CD8-positive, alpha-beta memory T cell (primary cell): ENCODE results near the gene ANK3. TPM values are rescaled to one million over a fixed set of nuclear protein-coding genes. Genes with fewer than 3 reads are reported as not detected.
A peak's percentile ranks its signal among the peaks of the same experiment; 100 is the strongest.

Source experiments
- CTCF ChIA-PET: fragments of 350-600 bp; sonication (Branson Sonifier 250); formaldehyde crosslinking; loops from one replicate; lab custom pipeline; 2021; ENCODE audit warnings: antibody characterized with exemption; lab: Charles Lee
- POLR2A ChIA-PET: fragments of 350-600 bp; sonication (Branson Sonifier 250); formaldehyde crosslinking; loops from one replicate; lab custom pipeline; 2021; ENCODE audit warnings: antibody characterized with exemption; lab: Charles Lee
- DNase-seq, 5 donors: peaks; one replicate each; pipeline versions ENCODE4 v3.0.0 to v3.0.0-alpha.2; 2020 to 2022; ENCODE audit warnings: mixed read lengths in 1 of 5
- H3K27ac ChIP-seq: one replicate; pipeline ENCODE4 v1.7.0; 2013; ENCODE audit warnings: low read depth, mild to moderate bottlenecking, low read length, moderate library complexity
- H3K27me3 ChIP-seq: 2 replicates; pipeline ENCODE4 v1.7.0; 2013; ENCODE audit warnings: low read length, mild to moderate bottlenecking; ENCODE audit not compliant: insufficient read depth, poor library complexity, severe bottlenecking
- H3K36me3 ChIP-seq: 2 replicates; pipeline ENCODE4 v1.7.0; 2013; ENCODE audit warnings: mild to moderate bottlenecking, low read length, moderate library complexity; ENCODE audit not compliant: insufficient read depth
- H3K4me1 ChIP-seq: 2 replicates; pipeline ENCODE4 v1.7.0; 2013; ENCODE audit warnings: mild to moderate bottlenecking, low read length, moderate library complexity; ENCODE audit not compliant: insufficient read depth
- H3K4me3 ChIP-seq: 2 replicates; pipeline ENCODE4 v1.7.0; 2013; ENCODE audit warnings: mild to moderate bottlenecking, low read length
- H3K9me3 ChIP-seq: 2 replicates; pipeline ENCODE4 v1.7.0; 2013; ENCODE audit warnings: mild to moderate bottlenecking, low read length
- H3K27ac Mint-ChIP-seq, 8 donors: one replicate each; pipeline ENCODE4 v1.8.0; 2020 to 2021; ENCODE audit warnings: mixed read lengths in 8 of 8, mild to moderate bottlenecking in 6 of 8, inconsistent platforms in 3 of 8, moderate library complexity in 3 of 8
- H3K27me3 Mint-ChIP-seq, 2 donors: one replicate each; pipeline ENCODE4 v1.8.0; 2020 to 2021; ENCODE audit warnings: mixed read lengths in 2 of 2, mild to moderate bottlenecking in 1 of 2, moderate library complexity in 1 of 2
- H3K36me3 Mint-ChIP-seq, 3 donors: one replicate each; pipeline ENCODE4 v1.8.0; 2020 to 2021; ENCODE audit warnings: mixed read lengths in 3 of 3, inconsistent platforms in 1 of 3, mild to moderate bottlenecking in 1 of 3
- H3K4me1 Mint-ChIP-seq, 3 donors: one replicate each; pipeline ENCODE4 v1.8.0; 2020 to 2021; ENCODE audit warnings: mixed read lengths in 3 of 3, inconsistent platforms in 1 of 3, mild to moderate bottlenecking in 1 of 3
- H3K4me3 Mint-ChIP-seq, 7 donors: one replicate each; pipeline ENCODE4 v1.8.0; 2020 to 2021; ENCODE audit warnings: mixed read lengths in 7 of 7, mild to moderate bottlenecking in 6 of 7, moderate library complexity in 4 of 7, inconsistent platforms in 2 of 7
- H3K9me3 Mint-ChIP-seq, 5 donors: one replicate each; pipeline ENCODE4 v1.8.0; 2020 to 2022; ENCODE audit warnings: mixed read lengths in 5 of 5, mild to moderate bottlenecking in 3 of 5, moderate library complexity in 2 of 5, inconsistent platforms in 1 of 5
- polyA plus RNA-seq: library from polyadenylated mRNA; unstranded; fragments of 300-500 nt; fragmentation: Illumina TruSeq; gene quantifications from one replicate; pipeline ENCODE4 v1.2.3, GENCODE V29; 2021
- total RNA-seq, 2 experiments: library from RNA; stranded (reverse); gene quantifications; one replicate each; pipeline ENCODE4 v1.2.3, GENCODE V29; 2021

Gene ANK3
- total and polyA plus RNA-seq, 3 experiments from 2014 or later: 10.2 to 12.8 (median 11.8) TPM

DNA sequence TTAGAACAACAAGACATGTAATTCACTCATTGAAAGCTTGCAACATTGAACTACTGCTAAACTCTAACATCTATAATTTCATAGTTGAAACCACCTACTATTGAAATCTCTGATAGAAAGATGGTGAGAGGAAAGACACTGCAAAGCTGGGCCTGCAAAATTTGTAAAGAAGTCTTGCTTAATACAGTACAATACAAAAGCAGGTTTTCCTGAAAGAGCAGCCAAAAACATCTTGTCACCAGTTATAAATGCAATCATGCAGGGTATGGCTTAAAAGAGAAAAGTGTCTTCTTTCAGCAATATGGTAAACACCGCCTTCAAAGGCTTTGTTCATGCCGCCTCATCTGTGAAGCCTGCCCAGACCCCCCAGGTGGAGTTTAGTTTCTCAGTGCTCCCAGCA lies 109.2 kb downstream of the ANK3 start:
- no peaks in the 10 kb centered on the region for H3K4me1 ChIP-seq
- H3K4me3 ChIP-seq: no peak overlapping the region
- no peak for DNase-seq
- Mint-ChIP-seq H3K36me3 (peaks cover 0 to 16% (median 3%) of the 10 kb centered on the region in 3 donors), H3K9me3 (no peaks in the 10 kb centered on the region), H3K27me3 (no peaks in the 10 kb centered on the region), H3K27ac (no peak overlapping the region), H3K4me3 (no peak overlapping the region), H3K4me1 (peaks cover 0 to 8% (median 2%) of the 10 kb centered on the region in 3 donors)
- ChIA-PET CTCF (no interaction called here), POLR2A (no interaction called here)
- H3K36me3 ChIP-seq: peaks cover 13% of the 10 kb centered on the region
- no peak overlapping the region for H3K27ac ChIP-seq
- H3K27me3 ChIP-seq: no peaks in the 10 kb centered on the region
- H3K9me3 ChIP-seq: no peaks in the 10 kb centered on the region

DNA sequence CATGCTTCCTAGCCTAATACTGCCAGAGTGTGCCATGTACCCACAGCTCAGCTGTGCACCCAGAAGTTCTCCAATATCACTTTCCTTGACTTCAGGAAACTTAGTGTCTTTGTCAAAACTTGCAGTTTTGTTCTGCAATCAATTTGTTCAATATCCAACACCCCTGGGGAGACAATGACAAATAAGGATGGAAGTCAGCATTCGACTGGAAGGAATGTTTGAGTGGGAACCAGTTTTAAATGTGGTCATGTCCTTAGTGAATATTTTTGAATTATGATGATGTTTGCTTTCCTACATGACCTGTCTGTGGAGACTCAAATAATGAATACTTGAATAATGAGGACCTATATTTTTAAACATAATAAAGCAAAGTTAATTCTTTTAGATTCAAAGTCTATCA lies 112.0 kb downstream of the ANK3 start:
- Histone ChIP-seq H3K27me3 (no peaks in the 10 kb centered on the region), H3K27ac (no peak overlapping the region), H3K36me3 (peaks cover 13% of the 10 kb centered on the region), H3K9me3 (no peaks in the 10 kb centered on the region), H3K4me3 (no peak overlapping the region), H3K4me1 (no peaks in the 10 kb centered on the region)
- peaks cover 3 to 24% (median 7%) of the 10 kb centered on the region in 3 donors for H3K36me3 Mint-ChIP-seq
- ChIA-PET CTCF (no interaction called here), POLR2A (no interaction called here)
- no peak for DNase-seq
- H3K27me3 Mint-ChIP-seq: peaks cover 0 to 3% of the 10 kb centered on the region in 2 donors
- H3K27ac Mint-ChIP-seq: peak overlapping the region in 1 of 8 donors; percentile 46
- H3K9me3 Mint-ChIP-seq: peaks cover 0 to 4% (median 0%) of the 10 kb centered on the region in 5 donors
- H3K4me1 Mint-ChIP-seq: no peaks in the 10 kb centered on the region
- H3K4me3 Mint-ChIP-seq: no peak overlapping the region

DNA sequence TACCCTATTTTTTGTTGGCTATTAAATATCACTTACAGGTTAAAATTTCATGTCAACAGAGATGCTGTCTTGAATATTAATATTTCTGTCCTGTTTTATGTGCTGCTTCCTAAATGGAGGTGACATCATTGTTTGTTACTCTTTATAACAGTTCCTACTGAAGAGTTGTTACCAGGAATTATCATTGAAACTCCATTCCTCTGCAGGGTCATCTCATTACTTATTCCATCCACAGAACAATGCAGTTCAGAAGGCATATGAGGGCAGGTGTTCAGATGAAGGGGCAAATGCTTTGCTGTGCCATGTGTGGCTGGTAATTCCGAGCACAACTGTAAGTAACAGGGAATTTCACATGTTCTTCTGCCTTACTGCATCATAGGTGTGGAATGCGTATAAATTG lies 113.4 kb downstream of the ANK3 start:
- no peak overlapping the region for H3K4me3 Mint-ChIP-seq
- H3K36me3 Mint-ChIP-seq: peaks cover 3 to 24% (median 7%) of the 10 kb centered on the region in 3 donors
- no peak overlapping the region for H3K4me3 ChIP-seq
- no peaks in the 10 kb centered on the region for H3K4me1 ChIP-seq
- H3K9me3 ChIP-seq: no peaks in the 10 kb centered on the region
- peaks cover 0 to 4% (median 0%) of the 10 kb centered on the region in 5 donors for H3K9me3 Mint-ChIP-seq
- POLR2A ChIA-PET: no interaction called here
- no peaks in the 10 kb centered on the region for H3K27me3 ChIP-seq
- no peak overlapping the region for H3K27ac ChIP-seq
- peaks cover 0 to 3% of the 10 kb centered on the region in 2 donors for H3K27me3 Mint-ChIP-seq
- H3K27ac Mint-ChIP-seq: no peak overlapping the region
- CTCF ChIA-PET: no interaction called here
- DNase-seq: no peak
- no peaks in the 10 kb centered on the region for H3K4me1 Mint-ChIP-seq
- peaks cover 13% of the 10 kb centered on the region for H3K36me3 ChIP-seq

DNA sequence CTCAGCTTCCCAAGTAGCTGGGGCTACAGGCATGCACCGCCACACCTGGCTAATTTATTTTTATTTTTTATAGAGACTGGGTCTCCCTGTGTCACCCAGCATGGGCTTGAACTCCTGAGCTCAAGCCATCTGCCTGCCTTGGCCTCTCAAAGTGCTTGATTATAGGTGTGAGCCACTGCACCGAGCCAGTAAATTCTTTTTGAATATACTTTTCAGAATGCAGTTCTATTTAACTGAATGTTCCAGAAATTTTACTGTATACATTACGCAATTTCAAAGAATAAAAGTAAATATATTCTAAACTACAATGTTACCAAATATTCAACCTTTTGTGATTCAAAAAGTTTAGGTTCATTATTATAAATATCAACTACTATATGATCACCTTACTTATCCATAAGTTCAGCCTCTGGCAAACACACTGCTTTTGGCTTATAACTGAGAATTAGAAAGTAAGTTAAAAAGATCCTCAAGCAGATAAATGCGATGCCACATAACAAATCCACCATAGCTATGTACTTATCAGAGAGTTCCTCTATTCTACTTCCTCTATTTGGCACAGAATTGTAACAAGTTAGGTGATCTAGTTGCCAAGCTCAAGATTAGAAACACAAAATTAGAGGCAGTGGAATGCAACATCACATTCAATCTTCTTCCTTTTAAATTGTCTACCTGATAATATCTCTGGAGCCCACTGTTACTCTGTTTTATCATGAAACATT lies 118.2 kb downstream of the ANK3 start:
- CTCF ChIA-PET: no interaction called here
- no peaks in the 10 kb centered on the region for H3K27me3 ChIP-seq
- Mint-ChIP-seq H3K27ac (no peak overlapping the region), H3K36me3 (peaks cover 0 to 8% (median 7%) of the 10 kb centered on the region in 3 donors), H3K9me3 (peaks cover 0 to 4% (median 0%) of the 10 kb centered on the region in 5 donors), H3K4me1 (no peaks in the 10 kb centered on the region), H3K27me3 (peaks cover 0 to 3% of the 10 kb centered on the region in 2 donors), H3K4me3 (no peak overlapping the region)
- H3K4me1 ChIP-seq: no peaks in the 10 kb centered on the region
- DNase-seq: no peak
- no peaks in the 10 kb centered on the region for H3K36me3 ChIP-seq
- H3K27ac ChIP-seq: no peak overlapping the region
- H3K9me3 ChIP-seq: no peaks in the 10 kb centered on the region
- POLR2A ChIA-PET: no interaction called here
- H3K4me3 ChIP-seq: no peak overlapping the region

DNA sequence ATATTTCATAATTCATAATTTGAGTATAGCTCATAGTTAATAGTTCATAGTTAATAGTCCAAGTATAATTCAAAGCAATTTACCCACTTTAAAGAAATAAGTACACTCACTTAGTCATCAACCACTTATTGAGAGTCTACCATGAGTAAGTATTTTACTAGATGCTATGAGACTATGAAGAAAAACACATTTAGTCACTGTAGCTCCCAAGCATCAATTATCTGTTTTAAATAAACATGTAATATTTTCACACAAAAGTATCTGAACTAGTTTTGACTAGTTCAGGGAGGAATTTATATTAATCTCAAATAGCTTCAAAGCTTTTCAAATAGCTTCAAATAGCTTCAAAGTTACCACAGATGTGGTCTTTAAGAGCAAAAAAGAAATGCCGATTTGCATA lies 119.2 kb downstream of the ANK3 start:
- CTCF ChIA-PET: no interaction called here
- no peaks in the 10 kb centered on the region for H3K36me3 ChIP-seq
- H3K27ac Mint-ChIP-seq: no peak overlapping the region
- no peaks in the 10 kb centered on the region for H3K9me3 ChIP-seq
- no peak for DNase-seq
- peaks cover 0 to 8% (median 7%) of the 10 kb centered on the region in 3 donors for H3K36me3 Mint-ChIP-seq
- no peak overlapping the region for H3K4me3 ChIP-seq
- H3K27ac ChIP-seq: no peak overlapping the region
- no peaks in the 10 kb centered on the region for H3K4me1 ChIP-seq
- H3K4me1 Mint-ChIP-seq: no peaks in the 10 kb centered on the region
- POLR2A ChIA-PET: no interaction called here
- no peak overlapping the region for H3K4me3 Mint-ChIP-seq
- H3K27me3 Mint-ChIP-seq: peaks cover 0 to 3% of the 10 kb centered on the region in 2 donors
- H3K27me3 ChIP-seq: no peaks in the 10 kb centered on the region
- peaks cover 0 to 4% (median 0%) of the 10 kb centered on the region in 5 donors for H3K9me3 Mint-ChIP-seq

DNA sequence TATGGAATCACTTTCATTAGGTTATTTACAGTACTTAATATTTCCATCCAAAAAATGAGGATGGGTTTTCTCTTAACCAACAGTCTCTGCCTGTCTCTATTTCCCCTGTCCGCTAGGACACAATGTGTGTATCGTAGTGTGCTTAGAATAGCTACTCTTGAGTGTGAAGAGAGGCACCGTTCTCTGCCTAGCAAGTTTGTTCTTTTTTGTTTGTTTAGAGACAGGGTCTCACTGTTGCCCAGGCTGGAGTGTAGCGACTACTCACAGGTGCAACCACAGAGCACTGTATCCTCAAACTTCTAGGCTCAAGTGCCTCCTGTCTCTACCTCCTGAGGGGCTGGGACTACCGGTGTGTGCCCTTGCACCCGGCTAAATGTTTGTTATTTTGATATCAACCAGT lies 121.9 kb downstream of the ANK3 start:
- Histone ChIP-seq H3K36me3 (no peaks in the 10 kb centered on the region), H3K27ac (no peak overlapping the region), H3K27me3 (no peaks in the 10 kb centered on the region), H3K4me3 (no peak overlapping the region), H3K9me3 (no peaks in the 10 kb centered on the region), H3K4me1 (no peaks in the 10 kb centered on the region)
- H3K9me3 Mint-ChIP-seq: no peaks in the 10 kb centered on the region
- peaks cover 0 to 10% (median 2%) of the 10 kb centered on the region in 3 donors for H3K36me3 Mint-ChIP-seq
- ChIA-PET POLR2A (no interaction called here), CTCF (no interaction called here)
- H3K27me3 Mint-ChIP-seq: peaks cover 2 to 5% of the 10 kb centered on the region in 2 donors
- H3K4me1 Mint-ChIP-seq: no peaks in the 10 kb centered on the region
- H3K4me3 Mint-ChIP-seq: no peak overlapping the region
- H3K27ac Mint-ChIP-seq: no peak overlapping the region
- DNase-seq: no peak

DNA sequence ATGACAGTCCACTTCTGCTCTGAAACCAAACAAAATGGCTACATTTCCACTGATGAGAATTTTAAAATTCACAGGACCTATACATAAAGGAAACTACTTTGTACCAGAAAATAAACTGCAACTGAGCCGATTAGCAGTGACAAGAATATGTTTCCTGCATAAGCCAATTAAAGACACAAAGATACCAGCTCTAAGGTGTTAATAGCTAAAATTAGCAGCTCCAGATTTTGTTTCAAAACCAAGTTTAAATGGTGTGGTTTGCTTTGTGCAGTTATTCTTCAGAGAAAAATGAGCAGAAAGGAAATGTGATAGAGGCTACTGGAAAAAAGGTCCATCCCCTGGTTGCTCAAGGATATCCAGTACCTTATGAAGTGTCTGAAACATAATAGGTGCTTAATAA lies 123.2 kb downstream of the ANK3 start:
- Histone ChIP-seq H3K36me3 (no peaks in the 10 kb centered on the region), H3K4me3 (no peak overlapping the region), H3K4me1 (no peaks in the 10 kb centered on the region), H3K27ac (no peak overlapping the region), H3K27me3 (no peaks in the 10 kb centered on the region), H3K9me3 (no peaks in the 10 kb centered on the region)
- peaks cover 0 to 13% (median 2%) of the 10 kb centered on the region in 3 donors for H3K36me3 Mint-ChIP-seq
- H3K9me3 Mint-ChIP-seq: no peaks in the 10 kb centered on the region
- CTCF ChIA-PET: no interaction called here
- POLR2A ChIA-PET: no interaction called here
- peaks cover 2 to 5% of the 10 kb centered on the region in 2 donors for H3K27me3 Mint-ChIP-seq
- no peaks in the 10 kb centered on the region for H3K4me1 Mint-ChIP-seq
- DNase-seq: no peak
- H3K27ac Mint-ChIP-seq: no peak overlapping the region
- no peak overlapping the region for H3K4me3 Mint-ChIP-seq

DNA sequence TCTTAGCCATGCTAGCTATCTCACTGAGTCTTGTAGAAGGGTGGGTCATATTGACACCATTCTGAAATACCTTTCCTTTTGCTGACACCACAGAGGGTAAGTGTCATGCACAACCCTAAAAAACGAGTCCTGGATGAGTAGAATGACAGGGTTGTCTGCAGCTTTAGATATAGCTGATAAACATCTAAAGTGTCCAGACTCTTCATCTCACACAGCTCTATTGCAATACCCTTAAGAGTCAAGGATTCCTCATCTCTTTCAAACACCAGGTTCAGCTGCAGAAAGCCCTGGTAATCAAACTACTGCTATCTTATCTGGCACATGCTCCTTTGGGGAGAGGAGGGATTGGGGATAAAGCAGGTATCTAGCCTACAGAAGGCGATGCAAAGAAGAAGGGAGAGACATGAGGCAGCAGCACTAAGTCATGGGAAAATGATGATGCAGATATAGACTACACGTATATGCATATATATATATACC lies 127.0 kb downstream of the ANK3 start:
- ChIA-PET CTCF (no interaction called here), POLR2A (no interaction called here)
- Histone ChIP-seq H3K4me1 (no peaks in the 10 kb centered on the region), H3K36me3 (no peaks in the 10 kb centered on the region), H3K27me3 (no peaks in the 10 kb centered on the region), H3K9me3 (no peaks in the 10 kb centered on the region), H3K27ac (no peak overlapping the region), H3K4me3 (no peak overlapping the region)
- no peak overlapping the region for H3K4me3 Mint-ChIP-seq
- H3K4me1 Mint-ChIP-seq: peaks cover 0 to 8% (median 0%) of the 10 kb centered on the region in 3 donors
- peaks cover 2 to 20% (median 4%) of the 10 kb centered on the region in 3 donors for H3K36me3 Mint-ChIP-seq
- no peak overlapping the region for H3K27ac Mint-ChIP-seq
- no peak for DNase-seq
- no peaks in the 10 kb centered on the region for H3K9me3 Mint-ChIP-seq
- peaks cover 2 to 5% of the 10 kb centered on the region in 2 donors for H3K27me3 Mint-ChIP-seq
